HL-60 (cell line): Measurements from ENCODE around the gene SH3YL1.

Experiments
- DNase-seq, 2 experiments: peaks; one replicate each; pipeline ENCODE4 v3.0.0-alpha.2; 2010 to 2020; ENCODE audit warnings: low read depth in 1 of 2, low spot score in 1 of 2
- H3K27ac ChIP-seq: fragments of 250-450 bp; sonication (Bioruptor Pico); replicated peaks from 2 replicates; pipeline ENCODE4 v1.5.1; 2020; ENCODE audit warnings: mild to moderate bottlenecking, moderate library complexity
- H3K27me3 ChIP-seq: fragments of 250-450 bp; sonication (Bioruptor Pico); 2 replicates; pipeline ENCODE4 v1.5.1; 2021; ENCODE audit warnings: mild to moderate bottlenecking, moderate library complexity; ENCODE audit not compliant: insufficient read depth, poor library complexity, severe bottlenecking
- H3K4me3 ChIP-seq: replicated peaks from 2 replicates; pipeline ENCODE4 v1.5.1; 2011; ENCODE audit warnings: mild to moderate bottlenecking, control low read depth, low read length; ENCODE audit not compliant: insufficient read depth
- GABPA ChIP-seq: IDR thresholded peaks from 2 replicates; pipeline ENCODE4 v1.6.1; 2012; ENCODE audit warnings: low read depth
- POLR2AphosphoS5 ChIP-seq: IDR thresholded peaks from 2 replicates; pipeline ENCODE4 v1.6.1; 2012; ENCODE audit warnings: low read depth
- SPI1 ChIP-seq: IDR thresholded peaks from 2 replicates; pipeline ENCODE4 v1.6.1; 2012; ENCODE audit warnings: low read depth, mild to moderate bottlenecking, borderline replicate concordance
- TF ChIP-seq, protein P1 (sequence below): IDR thresholded peaks from one replicate; pipeline ENCODE4 v1.5.1; 2011; ENCODE audit warnings: low read length, control low read depth, inconsistent platforms; ENCODE audit not compliant: insufficient read depth
- TF ChIP-seq, protein P2 (sequence below): IDR thresholded peaks from 2 replicates; pipeline ENCODE4 v1.6.1; 2012; ENCODE audit warnings: low read depth; ENCODE audit not compliant: insufficient replicate concordance

SH3YL1 gene

DNA sequence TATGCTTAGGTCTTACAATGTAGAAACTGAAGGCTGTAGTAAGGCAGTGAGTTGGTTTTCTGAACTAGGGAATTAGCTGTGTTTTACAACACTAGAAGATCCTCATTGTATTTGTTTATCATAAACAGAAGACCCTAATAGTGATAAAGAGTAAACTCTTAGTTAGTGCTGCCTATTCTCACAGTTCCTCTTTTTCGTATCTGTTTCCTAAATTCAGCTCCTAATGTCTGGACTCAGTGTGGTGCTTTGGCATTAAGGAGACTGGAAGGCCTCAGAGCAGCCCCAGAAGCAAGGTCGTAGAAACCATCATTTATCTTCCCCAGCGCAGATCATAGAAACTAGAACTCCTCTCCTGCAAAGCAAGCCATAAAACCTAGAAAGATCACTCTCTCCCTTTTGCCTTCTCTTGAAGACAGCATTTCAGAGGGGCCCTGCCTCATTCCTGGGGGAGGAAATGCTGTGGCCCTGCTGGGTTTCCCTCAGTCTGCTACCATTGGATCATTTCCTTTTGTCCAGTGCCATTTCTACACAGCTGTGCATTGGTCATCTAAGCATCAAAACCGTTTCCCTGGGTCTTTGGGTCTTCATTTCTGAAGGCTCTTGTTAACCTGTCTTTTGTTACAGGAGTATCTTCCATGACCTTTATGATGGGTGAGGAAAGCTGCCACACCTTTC is 5.7 kb upstream of the SH3YL1 start:
- Histone ChIP-seq H3K27ac (no peak overlapping the region), H3K4me3 (no peak overlapping the region)

DNA sequence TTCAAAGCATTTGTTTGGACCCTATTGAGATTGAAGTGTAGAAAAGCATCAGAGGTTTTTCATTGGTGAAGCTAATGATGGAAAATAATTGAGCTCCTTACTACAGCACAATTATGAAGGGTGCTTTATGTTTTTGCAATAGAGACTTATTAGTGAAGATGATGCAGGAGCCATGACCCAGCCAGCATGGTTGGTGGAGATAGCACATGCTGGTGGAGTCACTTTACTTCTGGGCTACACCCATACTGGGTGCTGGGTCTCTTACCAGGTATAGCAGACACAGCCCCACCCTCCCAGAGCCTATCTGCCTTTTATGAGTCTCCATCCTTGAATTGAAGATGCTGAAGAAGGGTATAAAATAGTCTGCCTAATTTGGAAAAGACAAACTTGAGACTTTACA is 4.5 kb upstream of the SH3YL1 start:
- no peak for DNase-seq
- TF ChIP-seq SPI1 (no peak), POLR2AphosphoS5 (no peak), GABPA (no peak)
- TF ChIP-seq, protein P1, sequence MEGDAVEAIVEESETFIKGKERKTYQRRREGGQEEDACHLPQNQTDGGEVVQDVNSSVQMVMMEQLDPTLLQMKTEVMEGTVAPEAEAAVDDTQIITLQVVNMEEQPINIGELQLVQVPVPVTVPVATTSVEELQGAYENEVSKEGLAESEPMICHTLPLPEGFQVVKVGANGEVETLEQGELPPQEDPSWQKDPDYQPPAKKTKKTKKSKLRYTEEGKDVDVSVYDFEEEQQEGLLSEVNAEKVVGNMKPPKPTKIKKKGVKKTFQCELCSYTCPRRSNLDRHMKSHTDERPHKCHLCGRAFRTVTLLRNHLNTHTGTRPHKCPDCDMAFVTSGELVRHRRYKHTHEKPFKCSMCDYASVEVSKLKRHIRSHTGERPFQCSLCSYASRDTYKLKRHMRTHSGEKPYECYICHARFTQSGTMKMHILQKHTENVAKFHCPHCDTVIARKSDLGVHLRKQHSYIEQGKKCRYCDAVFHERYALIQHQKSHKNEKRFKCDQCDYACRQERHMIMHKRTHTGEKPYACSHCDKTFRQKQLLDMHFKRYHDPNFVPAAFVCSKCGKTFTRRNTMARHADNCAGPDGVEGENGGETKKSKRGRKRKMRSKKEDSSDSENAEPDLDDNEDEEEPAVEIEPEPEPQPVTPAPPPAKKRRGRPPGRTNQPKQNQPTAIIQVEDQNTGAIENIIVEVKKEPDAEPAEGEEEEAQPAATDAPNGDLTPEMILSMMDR = no peak
- TF ChIP-seq, protein P2, sequence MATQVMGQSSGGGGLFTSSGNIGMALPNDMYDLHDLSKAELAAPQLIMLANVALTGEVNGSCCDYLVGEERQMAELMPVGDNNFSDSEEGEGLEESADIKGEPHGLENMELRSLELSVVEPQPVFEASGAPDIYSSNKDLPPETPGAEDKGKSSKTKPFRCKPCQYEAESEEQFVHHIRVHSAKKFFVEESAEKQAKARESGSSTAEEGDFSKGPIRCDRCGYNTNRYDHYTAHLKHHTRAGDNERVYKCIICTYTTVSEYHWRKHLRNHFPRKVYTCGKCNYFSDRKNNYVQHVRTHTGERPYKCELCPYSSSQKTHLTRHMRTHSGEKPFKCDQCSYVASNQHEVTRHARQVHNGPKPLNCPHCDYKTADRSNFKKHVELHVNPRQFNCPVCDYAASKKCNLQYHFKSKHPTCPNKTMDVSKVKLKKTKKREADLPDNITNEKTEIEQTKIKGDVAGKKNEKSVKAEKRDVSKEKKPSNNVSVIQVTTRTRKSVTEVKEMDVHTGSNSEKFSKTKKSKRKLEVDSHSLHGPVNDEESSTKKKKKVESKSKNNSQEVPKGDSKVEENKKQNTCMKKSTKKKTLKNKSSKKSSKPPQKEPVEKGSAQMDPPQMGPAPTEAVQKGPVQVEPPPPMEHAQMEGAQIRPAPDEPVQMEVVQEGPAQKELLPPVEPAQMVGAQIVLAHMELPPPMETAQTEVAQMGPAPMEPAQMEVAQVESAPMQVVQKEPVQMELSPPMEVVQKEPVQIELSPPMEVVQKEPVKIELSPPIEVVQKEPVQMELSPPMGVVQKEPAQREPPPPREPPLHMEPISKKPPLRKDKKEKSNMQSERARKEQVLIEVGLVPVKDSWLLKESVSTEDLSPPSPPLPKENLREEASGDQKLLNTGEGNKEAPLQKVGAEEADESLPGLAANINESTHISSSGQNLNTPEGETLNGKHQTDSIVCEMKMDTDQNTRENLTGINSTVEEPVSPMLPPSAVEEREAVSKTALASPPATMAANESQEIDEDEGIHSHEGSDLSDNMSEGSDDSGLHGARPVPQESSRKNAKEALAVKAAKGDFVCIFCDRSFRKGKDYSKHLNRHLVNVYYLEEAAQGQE = no peak
- no peak overlapping the region for H3K4me3 ChIP-seq
- H3K27me3 ChIP-seq = no peaks in the 10 kb centered on the region
- no peak overlapping the region for H3K27ac ChIP-seq

More for the DNA sequence above, 5.7 kb upstream of the SH3YL1 start:
- DNase-seq = no peak
- H3K27me3 ChIP-seq = no peaks in the 10 kb centered on the region
- TF ChIP-seq, protein P1 = no peak
- TF ChIP-seq POLR2AphosphoS5 (no peak), SPI1 (peak; percentile 89), GABPA (no peak)
- TF ChIP-seq, protein P2 = no peak

DNA sequence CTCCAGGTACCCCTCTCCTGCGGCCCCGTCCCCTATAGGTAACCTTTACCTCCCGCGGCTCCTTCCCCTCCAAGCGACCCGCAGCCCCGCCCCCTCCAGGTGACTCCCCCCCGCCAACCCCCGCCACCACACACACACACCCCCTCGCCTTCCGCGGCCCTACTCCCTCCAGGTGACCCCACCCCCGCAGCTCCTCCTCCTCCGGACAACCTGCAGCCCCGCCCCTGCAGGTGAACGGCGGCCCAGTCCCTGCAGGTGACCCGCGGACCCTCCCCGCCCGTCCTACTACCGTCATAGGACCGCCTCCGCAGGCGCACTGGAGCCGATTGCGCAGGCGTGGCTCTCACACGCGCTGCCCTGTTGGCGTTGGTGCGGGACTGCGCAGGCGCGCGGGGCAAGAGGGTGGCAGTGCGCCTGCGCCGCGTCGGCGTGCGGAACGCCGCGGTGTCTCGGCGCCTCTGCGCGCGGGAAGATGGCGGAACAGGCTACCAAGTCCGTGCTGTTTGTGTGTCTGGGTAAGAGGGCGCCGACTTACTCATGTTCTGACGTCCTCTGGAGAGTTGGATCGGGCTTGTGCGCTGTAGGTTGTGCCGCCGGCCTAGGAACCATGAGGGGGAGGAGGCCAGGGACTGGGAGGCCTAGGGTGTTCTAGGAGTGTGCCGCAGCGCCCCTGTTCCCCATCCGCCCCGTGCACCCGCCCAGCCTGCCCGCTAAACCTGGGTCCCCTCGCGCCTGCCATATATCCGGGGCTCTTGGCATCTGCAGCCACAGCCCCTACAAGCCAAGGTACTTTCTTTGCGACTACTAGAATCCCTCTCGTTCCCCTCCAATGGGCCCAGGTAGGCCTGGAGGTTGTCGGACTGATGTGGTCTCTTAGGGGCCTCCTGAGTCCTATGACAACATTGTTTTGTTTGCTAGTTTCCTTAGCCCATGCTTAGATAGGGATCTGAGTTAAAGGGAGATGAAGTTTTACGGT is 949 bp upstream of the SH3YL1 start, which contains the start of gene ACP1:
Gene ACP1 (plus strand): TSS at position 455 of the 976 bp plus-strand sequence. CDS start 18 bp downstream, at position 473.
- Histone ChIP-seq H3K27ac (peak within 1 kb of the TSS; percentile 89), H3K4me3 (peak within 1 kb of the TSS; percentile 89), H3K27me3 (no peaks in the 10 kb centered on the region)
- TF ChIP-seq, protein P2 = peak; percentile 65
- 0 out of 2 replicates have a peak, but pooled peaks have one; percentile 38 for TF ChIP-seq GABPA
- TF ChIP-seq, protein P1 = no peak
- no peak for TF ChIP-seq SPI1
- peak; percentile 85 for TF ChIP-seq POLR2AphosphoS5
- DNase-seq = peak; percentile 89 to 90
